H9 (cell line): ENCODE measurements around the gene WHRN. TPM values are rescaled to one million over a fixed set of nuclear protein-coding genes. Genes with fewer than 3 reads are reported as not detected.

Experiments used
- DNase-seq: peaks from one replicate; pipeline ENCODE4 v3.0.0-alpha.2; 2017
- H2AFZ ChIP-seq: one replicate; pipeline ENCODE4 v1.6.1; 2013; ENCODE audit warnings: mild to moderate bottlenecking, low read length, control low read depth, moderate library complexity
- H2AK5ac ChIP-seq: 2 replicates; pipeline ENCODE4 v1.6.1; 2013; ENCODE audit warnings: low read length, control low read depth, mixed read lengths; ENCODE audit not compliant: insufficient read length
- H2BK120ac ChIP-seq: one replicate; pipeline ENCODE4 v1.6.1; 2013; ENCODE audit warnings: low read depth, mild to moderate bottlenecking, low read length, control low read depth, inconsistent platforms; ENCODE audit not compliant: poor library complexity, severe bottlenecking
- H2BK12ac ChIP-seq: 2 replicates; pipeline ENCODE4 v1.6.1; 2013; ENCODE audit warnings: low read length, control low read depth, mixed read lengths, low read depth; ENCODE audit not compliant: insufficient read length
- H2BK15ac ChIP-seq: 2 replicates; pipeline ENCODE4 v1.6.1; 2013; ENCODE audit warnings: low read depth, low read length, control low read depth
- H2BK20ac ChIP-seq: one replicate; pipeline ENCODE4 v1.6.1; 2013; ENCODE audit warnings: low read depth, mild to moderate bottlenecking, low read length, control low read depth, inconsistent platforms; ENCODE audit not compliant: poor library complexity, severe bottlenecking
- H2BK5ac ChIP-seq: 2 replicates; pipeline ENCODE4 v1.6.1; 2013; ENCODE audit warnings: low read length, control low read depth, mixed read lengths; ENCODE audit not compliant: insufficient read length
- H3K14ac ChIP-seq: 2 replicates; pipeline ENCODE4 v1.6.1; 2013; ENCODE audit warnings: low read length, control low read depth; ENCODE audit not compliant: insufficient read depth
- H3K18ac ChIP-seq: 2 replicates; pipeline ENCODE4 v1.6.1; 2013; ENCODE audit warnings: low read depth, mild to moderate bottlenecking, mixed read lengths, low read length, control low read depth; ENCODE audit not compliant: insufficient read length
- H3K23ac ChIP-seq: 2 replicates; pipeline ENCODE4 v1.6.1; 2013; ENCODE audit warnings: low read length, control low read depth, mixed read lengths, low read depth; ENCODE audit not compliant: insufficient read length
- H3K23me2 ChIP-seq: 2 replicates; pipeline ENCODE4 v1.6.1; 2013; ENCODE audit warnings: low read depth, mild to moderate bottlenecking, mixed read lengths, low read length, control low read depth; ENCODE audit not compliant: insufficient read length, poor library complexity, severe bottlenecking
- H3K27ac ChIP-seq: 2 replicates; pipeline ENCODE4 v1.5.1; 2013; ENCODE audit warnings: low read length, control low read depth, mixed read lengths, low read depth; ENCODE audit not compliant: insufficient read length
- H3K27me3 ChIP-seq: 2 replicates; pipeline ENCODE4 v1.6.1; 2013; ENCODE audit warnings: low read length, control low read depth, inconsistent platforms; ENCODE audit not compliant: insufficient read depth
- H3K4ac ChIP-seq: 2 replicates; pipeline ENCODE4 v1.6.1; 2013; ENCODE audit warnings: low read depth, mild to moderate bottlenecking, control low read depth, inconsistent platforms, low read length, moderate library complexity
- H3K4me1 ChIP-seq: 2 replicates; pipeline ENCODE4 v1.6.1; 2013; ENCODE audit warnings: low read length, control low read depth, inconsistent platforms; ENCODE audit not compliant: insufficient read depth
- H3K4me2 ChIP-seq: 2 replicates; pipeline ENCODE4 v1.6.1; 2013; ENCODE audit warnings: low read length, control low read depth, mixed read lengths; ENCODE audit not compliant: insufficient read length, insufficient read depth
- H3K56ac ChIP-seq: 2 replicates; pipeline ENCODE4 v1.6.1; 2013; ENCODE audit warnings: low read depth, mild to moderate bottlenecking, mixed read lengths, low read length, control low read depth; ENCODE audit not compliant: insufficient read length
- H3K79me1 ChIP-seq: 2 replicates; pipeline ENCODE4 v1.6.1; 2013; ENCODE audit warnings: low read depth, mild to moderate bottlenecking, moderate library complexity, low read length, control low read depth, inconsistent platforms; ENCODE audit not compliant: insufficient read depth, poor library complexity, severe bottlenecking
- H3K79me2 ChIP-seq: 2 replicates; pipeline ENCODE4 v1.6.1; 2013; ENCODE audit warnings: low read length, control low read depth, inconsistent platforms; ENCODE audit not compliant: insufficient read depth
- H3K9ac ChIP-seq: 2 replicates; pipeline ENCODE4 v1.6.1; 2013; ENCODE audit warnings: low read length, control low read depth, mixed read lengths; ENCODE audit not compliant: insufficient read length; ENCODE audit errors: extremely low read depth
- H3K9me3 ChIP-seq: one replicate; pipeline ENCODE4 v1.6.1; 2013; ENCODE audit warnings: low read depth, low read length, inconsistent platforms; ENCODE audit not compliant: control insufficient read depth
- H3T11ph ChIP-seq: one replicate; pipeline ENCODE4 v1.6.1; 2013; ENCODE audit warnings: mild to moderate bottlenecking, low read length, control low read depth, inconsistent platforms
- H4K20me1 ChIP-seq: one replicate; pipeline ENCODE4 v1.6.1; 2013; ENCODE audit not compliant: control insufficient read depth, insufficient read length, insufficient read depth
- H4K5ac ChIP-seq: 2 replicates; pipeline ENCODE4 v1.6.1; 2013; ENCODE audit warnings: low read depth, mild to moderate bottlenecking, mixed read lengths, low read length, control low read depth; ENCODE audit not compliant: insufficient read length
- H4K8ac ChIP-seq: replicated peaks from 2 replicates; pipeline ENCODE4 v1.6.1; 2013; ENCODE audit warnings: low read length, control low read depth, mixed read lengths, low read depth; ENCODE audit not compliant: insufficient read length
- H4K91ac ChIP-seq: 2 replicates; pipeline ENCODE4 v1.6.1; 2013; ENCODE audit warnings: low read depth, mild to moderate bottlenecking, moderate library complexity, mixed read lengths, low read length, control low read depth; ENCODE audit not compliant: insufficient read length
- H3K27ac Mint-ChIP-seq, 3 experiments: 2 replicates in 2 of 3; 3 replicates in 1 of 3; pipeline ENCODE4 v1.8.0; 2020 to 2021; ENCODE audit warnings: mixed read lengths in 3 of 3, mild to moderate bottlenecking in 1 of 3, moderate library complexity in 1 of 3
- H3K27me3 Mint-ChIP-seq: 2 replicates; pipeline ENCODE4 v1.8.0; 2021; ENCODE audit warnings: low read depth, mild to moderate bottlenecking, moderate library complexity, mixed read lengths
- H3K36me3 Mint-ChIP-seq, 3 experiments: 2 replicates in 2 of 3; 3 replicates in 1 of 3; pipeline ENCODE4 v1.8.0; 2020 to 2021; ENCODE audit warnings: low read depth in 3 of 3, mixed read lengths in 3 of 3; ENCODE audit not compliant: insufficient read depth in 1 of 3
- H3K4me1 Mint-ChIP-seq, 2 experiments: 2 replicates each; pipeline ENCODE4 v1.8.0; 2020; ENCODE audit warnings: mixed read lengths in 2 of 2
- H3K4me3 Mint-ChIP-seq, 2 experiments: 2 replicates in 1 of 2; 3 replicates in 1 of 2; pipeline ENCODE4 v1.8.0; 2020 to 2021; ENCODE audit warnings: mild to moderate bottlenecking in 2 of 2, mixed read lengths in 2 of 2, moderate library complexity in 1 of 2
- H3K9me3 Mint-ChIP-seq, 2 experiments: 2 replicates in 1 of 2; 3 replicates in 1 of 2; pipeline ENCODE4 v1.8.0; 2020; ENCODE audit warnings: mild to moderate bottlenecking in 2 of 2, mixed read lengths in 2 of 2, moderate library complexity in 1 of 2
- WGBS: extraction: QIAGEN DNeasy Blood & Tissue Kit; methylation state at CpG from one replicate; pipeline ENCODE4 v1.1.7; 2013; ENCODE audit warnings: missing lambda C conversion rate, low lambda C conversion rate, mixed read lengths; ENCODE audit not compliant: insufficient read length; ENCODE audit errors: extremely low coverage; 5-methylcytosine and 5-hydroxymethylcytosine counted together
- total RNA-seq: library from RNA; stranded (reverse); gene quantifications from 2 replicates; pipeline ENCODE4 v1.2.1, GENCODE V29; 2021
- TF ChIP-seq, protein P1 (sequence below): fragments of 200-600 bp; sonication (generic); conservative IDR thresholded peaks from 3 replicates; pipeline ENCODE4 v1.8.0; 2021; ENCODE audit warnings: antibody characterized with exemption, mild to moderate bottlenecking

WHRN gene
- total RNA-seq, 1 experiment from 2014 or later = 2.2 TPM

DNA sequence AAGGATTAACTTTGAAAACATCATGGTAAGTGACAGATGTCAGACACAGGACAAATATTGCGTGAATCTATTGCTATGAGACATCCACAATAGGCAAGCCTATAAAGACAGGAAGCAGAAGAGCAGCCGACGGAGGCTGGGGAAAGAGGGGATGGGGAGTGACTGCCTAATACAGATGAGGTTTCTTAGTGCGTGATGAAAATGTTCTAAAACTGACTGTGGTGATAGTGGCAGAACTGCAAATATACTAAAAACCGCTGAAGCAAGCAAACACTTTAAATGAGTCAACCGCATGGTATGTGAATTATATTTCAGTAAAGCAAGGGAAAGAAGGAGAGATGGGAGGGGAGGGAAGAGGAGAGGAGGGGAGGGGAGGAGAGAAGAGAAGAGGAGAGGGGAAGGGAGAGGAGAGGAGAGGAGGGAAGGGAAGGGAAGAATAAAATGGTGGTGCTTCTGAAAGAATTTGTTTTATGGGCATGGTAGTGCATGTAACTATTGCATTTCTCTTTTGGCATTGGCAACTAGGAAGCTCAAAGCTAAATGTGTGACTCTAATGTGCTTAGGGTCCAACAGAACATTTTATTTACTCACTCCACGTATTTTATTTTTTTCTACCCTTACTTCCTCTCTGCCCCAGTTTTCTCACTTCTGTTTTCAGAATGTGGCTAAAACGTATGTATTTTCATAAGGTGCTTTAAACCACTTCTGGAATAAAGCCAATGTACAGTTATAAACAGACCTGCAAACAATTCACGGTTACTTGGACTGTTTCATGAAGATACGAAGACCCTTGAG is 138.7 kb downstream of the WHRN start:
- no peak for DNase-seq
- no peak overlapping the region for H3K27ac ChIP-seq

More for the DNA sequence above, 138.7 kb downstream of the WHRN start:
- H2AFZ ChIP-seq = no peak overlapping the region
- H3K4me1 ChIP-seq = peaks cover 13% of the 10 kb centered on the region
- H3K36me3 Mint-ChIP-seq = peaks cover 32 to 40% (median 35%) of the 10 kb centered on the region in 3 experiments
- H3K18ac ChIP-seq = no peak overlapping the region
- no peaks in the 10 kb centered on the region for H3K9me3 Mint-ChIP-seq
- H2BK5ac ChIP-seq = no peak overlapping the region
- H4K20me1 ChIP-seq = no peaks in the 10 kb centered on the region
- no peak overlapping the region for H4K8ac ChIP-seq
- no CpG with 5 or more reads among the region's 10 CpGs for WGBS
- peaks cover 5% of the 10 kb centered on the region for H3K23me2 ChIP-seq
- H3K4me1 Mint-ChIP-seq = peaks cover 19 to 21% of the 10 kb centered on the region in 2 experiments
- H2BK12ac ChIP-seq = no peak overlapping the region
- no peak overlapping the region for H2AK5ac ChIP-seq
- H3T11ph ChIP-seq = no peak overlapping the region
- no peak overlapping the region for H3K23ac ChIP-seq
- peak overlapping the region in 1 of 3 experiments; percentile 60; a peak in 2 of 7 replicates for H3K27ac Mint-ChIP-seq
- no peaks in the 10 kb centered on the region for H3K9me3 ChIP-seq
- H3K9ac ChIP-seq = no peak overlapping the region
- no peak overlapping the region for H2BK15ac ChIP-seq
- H2BK20ac ChIP-seq = no peak overlapping the region
- no peak overlapping the region for H4K91ac ChIP-seq
- H3K4me2 ChIP-seq = no peak overlapping the region
- H3K4ac ChIP-seq = no peak overlapping the region
- H3K4me3 Mint-ChIP-seq = no peak overlapping the region
- no peak overlapping the region for H2BK120ac ChIP-seq
- no peak overlapping the region for H3K56ac ChIP-seq
- no peak overlapping the region for H4K5ac ChIP-seq
- H3K79me1 ChIP-seq = no peaks in the 10 kb centered on the region
- H3K27me3 Mint-ChIP-seq = no peaks in the 10 kb centered on the region
- no peaks in the 10 kb centered on the region for H3K27me3 ChIP-seq
- TF ChIP-seq, protein P1, sequence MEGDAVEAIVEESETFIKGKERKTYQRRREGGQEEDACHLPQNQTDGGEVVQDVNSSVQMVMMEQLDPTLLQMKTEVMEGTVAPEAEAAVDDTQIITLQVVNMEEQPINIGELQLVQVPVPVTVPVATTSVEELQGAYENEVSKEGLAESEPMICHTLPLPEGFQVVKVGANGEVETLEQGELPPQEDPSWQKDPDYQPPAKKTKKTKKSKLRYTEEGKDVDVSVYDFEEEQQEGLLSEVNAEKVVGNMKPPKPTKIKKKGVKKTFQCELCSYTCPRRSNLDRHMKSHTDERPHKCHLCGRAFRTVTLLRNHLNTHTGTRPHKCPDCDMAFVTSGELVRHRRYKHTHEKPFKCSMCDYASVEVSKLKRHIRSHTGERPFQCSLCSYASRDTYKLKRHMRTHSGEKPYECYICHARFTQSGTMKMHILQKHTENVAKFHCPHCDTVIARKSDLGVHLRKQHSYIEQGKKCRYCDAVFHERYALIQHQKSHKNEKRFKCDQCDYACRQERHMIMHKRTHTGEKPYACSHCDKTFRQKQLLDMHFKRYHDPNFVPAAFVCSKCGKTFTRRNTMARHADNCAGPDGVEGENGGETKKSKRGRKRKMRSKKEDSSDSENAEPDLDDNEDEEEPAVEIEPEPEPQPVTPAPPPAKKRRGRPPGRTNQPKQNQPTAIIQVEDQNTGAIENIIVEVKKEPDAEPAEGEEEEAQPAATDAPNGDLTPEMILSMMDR = no peak
- no peak overlapping the region for H3K14ac ChIP-seq
- 0 out of 2 replicates have a peak, but pooled peaks cover 3% of the 10 kb centered on the region for H3K79me2 ChIP-seq
